Gastrocnemius medialis (tissue), 4 donors: ENCODE measurements around the gene SWT1. TPM values are rescaled to one million over a fixed set of nuclear protein-coding genes. Genes with fewer than 3 reads are reported as not detected.
"Not testable (repeated sequence)": the region's sequence is repeated elsewhere in the genome, so short reads cannot be mapped to it uniquely, and the experiment has no call there.

Source experiments
- ATAC-seq, 2 donors: fragments of 150-250 bp; one replicate each; pipeline ENCODE4 v1.9.1; 2016
- DNase-seq, 2 donors: peaks; one replicate each; pipeline ENCODE4 v3.0.0-alpha.2; 2019
- H3K27ac ChIP-seq, 4 donors: fragments of 200-600 bp; sonication (generic); 1 replicate in 1 of 4; 2 replicates in 3 of 4; pipeline ENCODE4 v1.5.1; 2016 to 2018; ENCODE audit warnings: mild to moderate bottlenecking in 2 of 4, moderate library complexity in 1 of 4
- H3K27me3 ChIP-seq, 3 donors: fragments of 200-600 bp; sonication (generic) in 2 of 3; 1 replicate in 1 of 3; 2 replicates in 2 of 3; pipeline versions ENCODE4 v1.5.1 to v1.6.0; 2016 to 2019; ENCODE audit warnings: mild to moderate bottlenecking in 1 of 3, moderate library complexity in 1 of 3
- H3K36me3 ChIP-seq, 2 donors: fragments of 200-600 bp; sonication (generic) in 1 of 2; one replicate each; pipeline ENCODE4 v1.5.1; 2017 to 2018
- H3K4me1 ChIP-seq, 2 donors: fragments of 200-600 bp; sonication (generic) in 1 of 2; one replicate each; pipeline ENCODE4 v1.5.1; 2016 to 2017; ENCODE audit warnings: mild to moderate bottlenecking in 2 of 2
- H3K4me3 ChIP-seq, 4 donors: fragments of 200-600 bp; sonication (generic) in 3 of 4; 1 replicate in 1 of 4; 2 replicates in 3 of 4; pipeline ENCODE4 v1.5.1; 2016 to 2019; ENCODE audit warnings: mild to moderate bottlenecking in 2 of 4
- H3K9me3 ChIP-seq, 3 donors: fragments of 200-600 bp; sonication (generic) in 2 of 3; 1 replicate in 1 of 3; 2 replicates in 2 of 3; pipeline ENCODE4 v1.5.1; 2016 to 2019
- CTCF ChIP-seq, 5 experiments: fragments of 450-650 bp in 3 of 5; fragments of 200-600 bp in 2 of 5; sonication (generic) in 2 of 5; IDR thresholded peaks in 4 of 5; conservative IDR thresholded peaks in 1 of 5; 1 replicate in 4 of 5; 2 replicates in 1 of 5; pipeline ENCODE4 v1.5.1; 2016 to 2019; ENCODE audit warnings: antibody characterized with exemption in 5 of 5, mild to moderate bottlenecking in 3 of 5, moderate library complexity in 3 of 5
- POLR2A ChIP-seq, 2 donors: fragments of 450-650 bp; IDR thresholded peaks; one replicate each; pipeline ENCODE4 v1.6.1; 2017; ENCODE audit warnings: antibody characterized with exemption in 2 of 2, mild to moderate bottlenecking in 2 of 2, moderate library complexity in 2 of 2
- in situ Hi-C, 4 donors: fragments of 200-750 bp; cut with MboI; loops; one replicate each; pipeline versions ENCODE4 v1.15.0 to v1.8.0; 2017; ENCODE audit warnings: low sequenced_read_pairs in 4 of 4
- intact Hi-C: fragments of 100-400 bp; cut with DNase I; formaldehyde crosslinking; loops from one replicate; pipeline ENCODE4 v1.15.1; 2023; ENCODE audit warnings: low total_unique reads
- total RNA-seq, 4 donors: library from RNA; depleted of rRNA; stranded (reverse); fragments of >200 nt; gene quantifications; one replicate each; pipeline versions ENCODE4 v1.1.0 to v1.2.3, GENCODE V29; 2016

The SWT1 gene
- total RNA-seq, 4 donors from 2014 or later: 3.4 to 6.2 (median 4.6) TPM

GRCh38 chr1:185249563-185249962, 92.6 kb downstream of the SWT1 start:
- no peaks in the 10 kb centered on the region for H3K36me3 ChIP-seq
- no peak for TF ChIP-seq CTCF (IDR thresholded peaks at IDR 0.05 in 4 of 5, conservative IDR thresholded peaks at IDR 0.05 in 1 of 5)
- no peak for TF ChIP-seq POLR2A (IDR thresholded peaks at IDR 0.05)
- in situ Hi-C loops: loop anchor here in 2 of 4 donors (25.0 kb wide), 1 partner anchor 438 kb away; no protein-coding TSS in a partner anchor
- no peak for DNase-seq
- no peaks in the 10 kb centered on the region for H3K9me3 ChIP-seq
- H3K4me1 ChIP-seq: no peaks in the 10 kb centered on the region
- intact Hi-C loops: no loop called here
- no peaks in the 10 kb centered on the region for H3K27me3 ChIP-seq
- no peak overlapping the region for H3K27ac ChIP-seq
- H3K4me3 ChIP-seq: no peak overlapping the region
- no peak for ATAC-seq

GRCh38 chr1:185250063-185250462, 93.1 kb downstream of the SWT1 start:
- Histone ChIP-seq H3K27me3 (no peaks in the 10 kb centered on the region), H3K4me3 (no peak overlapping the region), H3K27ac (no peak overlapping the region), H3K9me3 (no peaks in the 10 kb centered on the region), H3K4me1 (no peaks in the 10 kb centered on the region), H3K36me3 (no peaks in the 10 kb centered on the region)
- intact Hi-C loops: no loop called here
- in situ Hi-C loops: no loop called here
- ATAC-seq (no peak), DNase-seq (no peak)
- no peak for TF ChIP-seq CTCF (IDR thresholded peaks at IDR 0.05 in 4 of 5, conservative IDR thresholded peaks at IDR 0.05 in 1 of 5)

GRCh38 chr1:185251928-185252327, 95.0 kb downstream of the SWT1 start:
- in situ Hi-C loops, H3K4me1 ChIP-seq, DNase-seq, H3K36me3 ChIP-seq, ATAC-seq, H3K4me3 ChIP-seq, intact Hi-C loops, H3K27ac ChIP-seq, H3K9me3 ChIP-seq, H3K27me3 ChIP-seq: not testable (repeated sequence)

- H3K27me3 ChIP-seq, H3K27ac ChIP-seq, H3K36me3 ChIP-seq, H3K4me1 ChIP-seq, in situ Hi-C loops, ATAC-seq, intact Hi-C loops, H3K4me3 ChIP-seq, H3K9me3 ChIP-seq, DNase-seq: not testable (repeated sequence)
These were observed 95.4 kb downstream of the SWT1 start for GRCh38 chr1:185252404-185252803.

- H3K9me3 ChIP-seq, H3K27me3 ChIP-seq, ATAC-seq, H3K4me1 ChIP-seq, H3K4me3 ChIP-seq, intact Hi-C loops, H3K36me3 ChIP-seq, in situ Hi-C loops, DNase-seq, H3K27ac ChIP-seq: not testable (repeated sequence)
These were observed 98.6 kb downstream of the SWT1 start for GRCh38 chr1:185255595-185255994.

- ATAC-seq, DNase-seq: not testable (repeated sequence)
These were observed 100.4 kb downstream of the SWT1 start for GRCh38 chr1:185257116-185257949.

GRCh38 chr1:185257950-185258208, 100.9 kb downstream of the SWT1 start:
- Histone ChIP-seq H3K36me3 (no peaks in the 10 kb centered on the region), H3K27ac (no peak overlapping the region), H3K9me3 (no peaks in the 10 kb centered on the region), H3K27me3 (no peaks in the 10 kb centered on the region), H3K4me1 (peaks cover 0 to 5% of the 10 kb centered on the region in 2 donors), H3K4me3 (no peak overlapping the region)
- intact Hi-C loops: no loop called here
- in situ Hi-C loops: no loop called here
- no peak for DNase-seq
- TF ChIP-seq CTCF (IDR thresholded peaks at IDR 0.05 in 4 of 5, conservative IDR thresholded peaks at IDR 0.05 in 1 of 5) (no peak), POLR2A (IDR thresholded peaks at IDR 0.05) (no peak)
- no peak for ATAC-seq

More at GRCh38 chr1:185257116-185257949, 100.4 kb downstream of the SWT1 start:
- H3K36me3 ChIP-seq, H3K4me1 ChIP-seq, in situ Hi-C loops, intact Hi-C loops, H3K27me3 ChIP-seq, H3K27ac ChIP-seq, H3K9me3 ChIP-seq, H3K4me3 ChIP-seq: not testable (repeated sequence)
